GM12873 (cell line): ENCODE results near the gene SDK1.

ENCODE experiments used
- CTCF ChIP-seq: IDR thresholded peaks from 2 replicates; pipeline ENCODE4 v1.5.1; 2012; ENCODE audit warnings: low read depth, mild to moderate bottlenecking, moderate library complexity, low read length, control low read depth; ENCODE audit not compliant: insufficient read depth; ENCODE audit errors: missing control alignments

The SDK1 gene

GRCh38 chr7:4076701-4077294 is 775.7 kb downstream of the SDK1 start:
- TF ChIP-seq CTCF = no peak

GRCh38 chr7:4077980-4078379 is 776.9 kb downstream of the SDK1 start:
- no peak for TF ChIP-seq CTCF

GRCh38 chr7:4078580-4078979 is 777.5 kb downstream of the SDK1 start:
- no peak for TF ChIP-seq CTCF

- TF ChIP-seq CTCF = no peak
These were observed 778.3 kb downstream of the SDK1 start for GRCh38 chr7:4079366-4079765.

GRCh38 chr7:4079956-4080355 is 778.9 kb downstream of the SDK1 start:
- no peak for TF ChIP-seq CTCF

- TF ChIP-seq CTCF = no peak
These were observed 779.9 kb downstream of the SDK1 start for GRCh38 chr7:4080954-4081353.

- TF ChIP-seq CTCF = no peak
These were observed 782.5 kb downstream of the SDK1 start for GRCh38 chr7:4083513-4083912.
